ENCODE results near the gene TBC1D4.
"Not testable (repeated sequence)": the region's sequence is repeated elsewhere in the genome, so short reads cannot be mapped to it uniquely, and the experiment has no call there.

TBC1D4 gene

DNA sequence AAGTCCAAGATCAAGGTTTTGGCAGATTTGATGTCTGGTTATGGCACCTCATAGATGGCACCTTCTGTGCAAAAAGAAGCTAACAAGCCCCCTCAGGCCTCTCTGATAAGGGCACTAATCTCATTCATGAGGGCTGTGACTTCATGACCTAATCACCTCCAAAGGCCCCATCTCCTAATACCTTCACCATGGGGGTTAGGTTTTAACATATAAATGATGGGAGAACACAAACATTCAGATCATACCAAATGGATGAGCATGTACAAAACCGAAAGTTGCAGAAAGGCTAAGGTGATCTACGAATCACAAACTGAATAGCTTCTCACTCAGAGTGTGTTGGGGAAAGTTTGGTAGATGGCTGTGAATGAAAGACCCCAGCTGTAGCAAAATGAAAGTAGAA lies 217.4 kb downstream of the TBC1D4 start:
- Histone ChIP-seq H3K4me3 (ENCODE audit: low read depth, low read length) (no peak overlapping the region), H3K36me3 (ENCODE audit: control insufficient read depth, insufficient read depth, low read length) (no peaks in the 10 kb centered on the region), H3K4me1 (ENCODE audit: control insufficient read depth, insufficient read depth, low read length) (0 out of 2 replicates have a peak, but pooled peaks cover 4% of the 10 kb centered on the region), H3K27me3 (ENCODE audit: control insufficient read depth, insufficient read depth, low read length) (no peaks in the 10 kb centered on the region), H3K9me3 (ENCODE audit: control insufficient read depth, insufficient read depth, low read depth, low read length) (no peaks in the 10 kb centered on the region), H3K27ac (ENCODE audit: low read depth, low read length) (no peak overlapping the region), H3K9ac (ENCODE audit: low read length) (no peak overlapping the region)

DNA sequence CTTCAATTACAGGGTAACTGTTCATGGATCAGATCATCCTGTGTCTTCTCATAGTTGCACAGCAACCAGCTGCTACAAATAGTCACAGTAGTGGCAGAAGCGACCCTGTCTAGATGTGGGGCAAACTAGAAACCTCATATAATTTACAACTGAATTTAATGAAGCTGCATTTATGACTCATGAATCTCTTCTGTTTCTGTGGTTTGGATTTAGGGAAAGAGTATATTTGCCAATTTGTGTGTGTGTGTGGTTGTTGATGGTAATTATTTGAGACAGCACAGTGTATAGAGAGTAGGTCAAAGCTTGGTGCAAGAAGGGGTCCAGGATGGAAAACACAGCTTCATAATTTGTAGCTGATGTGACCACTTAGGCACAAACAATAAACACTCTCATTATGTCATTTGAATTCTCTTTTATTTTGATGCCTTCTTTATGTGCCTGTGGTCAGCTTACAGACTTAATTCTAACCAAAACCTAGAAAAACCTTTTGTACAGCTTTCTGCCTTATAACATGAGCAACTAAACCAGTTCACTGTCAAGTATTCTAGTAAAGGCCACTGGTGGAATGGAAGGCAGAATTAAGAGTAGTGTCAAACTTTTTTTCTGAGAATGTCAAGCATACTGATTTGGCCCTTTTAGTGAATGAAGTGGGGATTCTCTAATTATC lies 218.1 kb downstream of the TBC1D4 start:
- H3K27ac ChIP-seq (ENCODE audit: low read depth, low read length): no peak overlapping the region
- H3K27me3 ChIP-seq (ENCODE audit: control insufficient read depth, insufficient read depth, low read length): no peaks in the 10 kb centered on the region

DNA sequence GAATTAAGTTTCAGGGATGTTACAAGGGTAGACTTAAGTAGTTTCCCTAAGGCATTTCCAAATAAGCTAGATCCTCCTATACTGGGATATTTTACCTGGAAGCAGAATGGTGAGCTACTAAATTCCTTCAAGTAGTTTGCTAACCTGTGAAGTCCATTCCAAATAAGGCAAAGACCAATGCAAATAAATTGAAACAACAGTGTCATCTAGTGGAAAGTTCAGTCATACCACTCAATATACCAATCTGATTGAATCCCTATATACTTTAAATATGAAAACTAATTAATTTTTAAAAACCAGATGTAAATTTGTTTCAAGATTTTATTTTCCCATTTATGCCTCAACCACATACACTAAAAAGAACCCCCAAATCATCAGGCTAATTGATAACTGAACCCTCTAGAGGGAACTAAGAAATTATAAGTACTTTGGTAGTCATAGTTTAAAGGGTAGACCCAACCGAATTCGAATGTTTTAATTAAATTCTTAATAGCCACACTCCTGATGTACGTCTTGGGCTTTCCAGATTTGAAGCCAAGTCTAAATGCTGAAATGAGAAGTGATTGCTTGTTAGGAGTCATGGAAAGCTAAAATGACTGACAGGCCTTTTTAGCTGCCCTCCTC lies 223.7 kb downstream of the TBC1D4 start:
- H3K27ac ChIP-seq (ENCODE audit: low read depth, low read length): no peak overlapping the region
- no peak overlapping the region for H3K9ac ChIP-seq (ENCODE audit: low read length)
- no peaks in the 10 kb centered on the region for H3K9me3 ChIP-seq (ENCODE audit: control insufficient read depth, insufficient read depth, low read depth, low read length)
- H3K4me3 ChIP-seq (ENCODE audit: low read depth, low read length): no peak overlapping the region
- no peaks in the 10 kb centered on the region for H3K36me3 ChIP-seq (ENCODE audit: control insufficient read depth, insufficient read depth, low read length)
- no peaks in the 10 kb centered on the region for H3K4me1 ChIP-seq (ENCODE audit: control insufficient read depth, insufficient read depth, low read length)
- no peaks in the 10 kb centered on the region for H3K27me3 ChIP-seq (ENCODE audit: control insufficient read depth, insufficient read depth, low read length)

More for the DNA sequence above, 218.1 kb downstream of the TBC1D4 start:
- H3K9ac ChIP-seq (ENCODE audit: low read length): no peak overlapping the region
- 0 out of 2 replicates have a peak, but pooled peaks cover 4% of the 10 kb centered on the region for H3K4me1 ChIP-seq (ENCODE audit: control insufficient read depth, insufficient read depth, low read length)
- no peak overlapping the region for H3K4me3 ChIP-seq (ENCODE audit: low read depth, low read length)
- H3K36me3 ChIP-seq (ENCODE audit: control insufficient read depth, insufficient read depth, low read length): no peaks in the 10 kb centered on the region
- no peaks in the 10 kb centered on the region for H3K9me3 ChIP-seq (ENCODE audit: control insufficient read depth, insufficient read depth, low read depth, low read length)

DNA sequence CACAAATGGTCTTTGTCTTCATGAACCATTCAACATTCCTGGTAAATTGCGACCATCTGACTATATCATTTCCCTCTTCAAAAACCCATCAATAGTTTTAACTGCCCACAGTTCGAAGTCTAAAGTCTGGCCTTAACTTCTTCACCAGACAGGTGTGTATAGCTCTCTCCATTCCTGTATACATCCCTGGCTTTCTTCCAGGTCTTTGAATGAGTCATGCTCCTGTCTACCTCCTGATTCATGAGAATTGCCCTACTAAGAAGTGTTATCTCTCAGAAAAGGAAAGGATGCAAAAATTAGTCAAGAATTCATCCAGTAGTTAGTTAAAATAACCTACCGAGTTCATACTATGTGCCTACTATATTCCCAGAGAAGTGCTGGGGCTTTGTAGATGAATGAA lies 225.0 kb downstream of the TBC1D4 start:
- Histone ChIP-seq H3K9me3 (ENCODE audit: control insufficient read depth, insufficient read depth, low read depth, low read length) (no peaks in the 10 kb centered on the region), H3K27ac (ENCODE audit: low read depth, low read length) (no peak overlapping the region), H3K9ac (ENCODE audit: low read length) (no peak overlapping the region), H3K27me3 (ENCODE audit: control insufficient read depth, insufficient read depth, low read length) (no peaks in the 10 kb centered on the region), H3K4me1 (ENCODE audit: control insufficient read depth, insufficient read depth, low read length) (no peaks in the 10 kb centered on the region), H3K4me3 (ENCODE audit: low read depth, low read length) (no peak overlapping the region), H3K36me3 (ENCODE audit: control insufficient read depth, insufficient read depth, low read length) (no peaks in the 10 kb centered on the region)

DNA sequence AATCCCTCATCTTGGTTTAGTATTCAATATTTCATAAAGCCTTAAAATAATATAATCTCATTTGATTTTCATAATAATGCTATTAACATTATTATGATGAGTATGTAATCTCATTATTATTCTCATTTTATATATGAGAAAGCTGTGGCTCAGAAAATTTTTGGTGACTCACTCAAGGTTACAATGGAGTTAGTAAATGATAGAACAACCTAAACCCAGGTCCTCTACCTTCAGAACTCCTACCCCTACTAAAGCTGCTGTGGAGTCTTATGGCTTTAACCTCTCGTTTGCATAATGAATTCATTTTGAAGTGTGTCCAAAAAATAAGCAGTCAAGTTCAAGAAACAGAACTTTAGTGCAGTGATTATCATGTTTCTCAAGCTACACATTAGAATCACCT lies 226.3 kb downstream of the TBC1D4 start:
- Histone ChIP-seq H3K27ac (ENCODE audit: low read depth, low read length) (no peak overlapping the region), H3K9ac (ENCODE audit: low read length) (no peak overlapping the region)

DNA sequence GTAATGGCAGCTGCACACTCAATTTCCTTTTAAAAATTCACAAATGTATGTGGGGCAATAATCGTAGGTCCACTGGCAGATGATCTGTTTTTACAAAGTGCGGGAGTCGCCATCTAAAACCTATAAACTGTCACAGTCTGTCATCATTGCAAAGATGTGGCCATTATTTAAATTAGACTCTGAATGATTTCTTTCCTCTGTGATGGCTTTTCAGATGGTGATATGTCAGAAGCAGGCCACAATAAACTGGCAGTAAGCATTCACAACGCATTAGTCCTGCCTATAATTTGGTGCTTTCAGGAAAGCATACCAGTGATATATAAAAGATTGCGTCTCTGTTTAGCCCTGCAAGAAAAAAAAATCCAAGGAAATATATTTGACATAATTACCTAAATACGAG lies 226.8 kb downstream of the TBC1D4 start:
- no peaks in the 10 kb centered on the region for H3K9me3 ChIP-seq (ENCODE audit: control insufficient read depth, insufficient read depth, low read depth, low read length)
- no peaks in the 10 kb centered on the region for H3K4me1 ChIP-seq (ENCODE audit: control insufficient read depth, insufficient read depth, low read length)
- no peak overlapping the region for H3K9ac ChIP-seq (ENCODE audit: low read length)
- H3K36me3 ChIP-seq (ENCODE audit: control insufficient read depth, insufficient read depth, low read length): no peaks in the 10 kb centered on the region
- H3K4me3 ChIP-seq (ENCODE audit: low read depth, low read length): no peak overlapping the region
- no peaks in the 10 kb centered on the region for H3K27me3 ChIP-seq (ENCODE audit: control insufficient read depth, insufficient read depth, low read length)
- no peak overlapping the region for H3K27ac ChIP-seq (ENCODE audit: low read depth, low read length)

More for the DNA sequence above, 226.3 kb downstream of the TBC1D4 start:
- no peaks in the 10 kb centered on the region for H3K4me1 ChIP-seq (ENCODE audit: control insufficient read depth, insufficient read depth, low read length)
- no peaks in the 10 kb centered on the region for H3K9me3 ChIP-seq (ENCODE audit: control insufficient read depth, insufficient read depth, low read depth, low read length)
- H3K27me3 ChIP-seq (ENCODE audit: control insufficient read depth, insufficient read depth, low read length): no peaks in the 10 kb centered on the region
- no peaks in the 10 kb centered on the region for H3K36me3 ChIP-seq (ENCODE audit: control insufficient read depth, insufficient read depth, low read length)
- no peak overlapping the region for H3K4me3 ChIP-seq (ENCODE audit: low read depth, low read length)

DNA sequence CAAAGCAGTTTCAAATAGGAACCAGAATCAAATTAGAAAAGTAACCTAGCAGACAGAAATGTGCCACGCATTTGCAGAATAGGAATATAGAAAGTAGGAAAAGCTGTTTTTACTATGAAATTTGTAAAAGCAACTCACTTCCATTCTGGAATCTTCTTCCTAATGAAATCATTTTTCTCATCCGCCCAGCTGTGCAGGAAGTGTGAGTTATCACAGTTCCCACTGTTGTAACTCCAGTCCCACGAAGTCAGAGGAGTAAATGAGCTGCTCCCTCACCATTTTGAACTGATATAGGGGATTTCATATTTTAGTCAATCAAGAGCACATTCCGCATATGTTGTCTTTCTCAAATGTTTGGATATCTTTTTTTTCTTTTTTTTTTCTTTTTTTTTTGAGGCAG lies 230.8 kb downstream of the TBC1D4 start:
- H3K27ac ChIP-seq (ENCODE audit: low read depth, low read length): no peak overlapping the region
- H3K9ac ChIP-seq (ENCODE audit: low read length): no peak overlapping the region
- H3K4me1 ChIP-seq (ENCODE audit: control insufficient read depth, insufficient read depth, low read length): no peaks in the 10 kb centered on the region
- no peak overlapping the region for H3K4me3 ChIP-seq (ENCODE audit: low read depth, low read length)
- no peaks in the 10 kb centered on the region for H3K27me3 ChIP-seq (ENCODE audit: control insufficient read depth, insufficient read depth, low read length)
- H3K36me3 ChIP-seq (ENCODE audit: control insufficient read depth, insufficient read depth, low read length): no peaks in the 10 kb centered on the region
- peaks cover 7% of the 10 kb centered on the region; the same call in 1 of the 2 replicates for H3K9me3 ChIP-seq (ENCODE audit: control insufficient read depth, insufficient read depth, low read depth, low read length)

DNA sequence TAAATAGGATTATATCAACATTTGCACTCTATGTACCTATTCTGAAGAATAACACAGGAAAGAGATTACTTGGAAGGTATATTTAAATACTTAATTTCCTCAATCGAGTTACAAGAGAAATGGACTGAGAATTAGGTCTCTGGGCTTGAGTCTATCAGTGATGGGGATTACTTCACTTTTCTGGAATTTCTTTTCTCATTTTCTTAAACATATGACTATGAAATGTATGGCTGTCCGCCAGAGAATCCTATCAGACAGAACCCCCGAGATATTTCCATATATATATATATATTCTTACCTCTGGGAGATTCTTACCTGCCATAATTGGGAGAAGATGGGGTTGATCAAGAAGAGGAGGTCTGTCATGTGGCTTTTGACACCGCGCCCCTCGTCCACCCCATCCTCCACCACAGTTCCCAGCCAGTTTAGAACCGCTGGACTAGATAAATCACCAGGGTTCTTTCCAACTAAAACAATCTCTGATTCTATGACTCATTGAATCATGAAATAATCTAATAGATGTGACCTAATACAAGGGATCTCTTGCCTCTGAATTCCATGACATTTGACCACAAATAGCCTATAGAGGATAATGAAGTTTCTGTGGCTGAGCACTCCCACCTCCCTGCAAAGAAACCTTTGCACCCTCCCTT lies 231.3 kb downstream of the TBC1D4 start:
- H3K27me3 ChIP-seq (ENCODE audit: control insufficient read depth, insufficient read depth, low read length): no peaks in the 10 kb centered on the region
- no peak overlapping the region for H3K4me3 ChIP-seq (ENCODE audit: low read depth, low read length)

DNA sequence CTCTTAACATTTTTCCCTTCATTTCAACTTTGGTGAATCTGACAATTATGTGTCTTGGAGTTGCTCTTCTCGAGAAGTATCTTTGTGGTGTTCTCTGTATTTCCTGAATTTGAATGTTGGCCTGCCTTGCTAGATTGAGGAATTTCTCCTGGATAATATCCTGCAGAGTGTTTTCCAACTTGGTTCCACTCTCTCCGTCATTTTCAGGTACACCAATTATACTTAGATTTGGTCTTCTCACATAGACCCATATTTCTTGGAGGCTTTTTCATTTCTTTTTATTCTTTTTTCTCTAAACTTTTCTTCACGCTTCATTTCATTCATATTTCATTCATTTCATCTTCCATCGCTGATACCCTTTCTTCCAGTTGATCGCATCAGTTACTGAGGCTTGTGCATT lies 236.4 kb downstream of the TBC1D4 start:
- H3K9ac ChIP-seq (ENCODE audit: low read length); H3K27me3 ChIP-seq (ENCODE audit: control insufficient read depth, insufficient read depth, low read length); H3K36me3 ChIP-seq (ENCODE audit: control insufficient read depth, insufficient read depth, low read length); H3K9me3 ChIP-seq (ENCODE audit: control insufficient read depth, insufficient read depth, low read depth, low read length); H3K4me1 ChIP-seq (ENCODE audit: control insufficient read depth, insufficient read depth, low read length); H3K4me3 ChIP-seq (ENCODE audit: low read depth, low read length); H3K27ac ChIP-seq (ENCODE audit: low read depth, low read length): not testable (repeated sequence)

More for the DNA sequence above, 231.3 kb downstream of the TBC1D4 start:
- Histone ChIP-seq H3K9ac (ENCODE audit: low read length) (no peak overlapping the region), H3K27ac (ENCODE audit: low read depth, low read length) (no peak overlapping the region), H3K36me3 (ENCODE audit: control insufficient read depth, insufficient read depth, low read length) (no peaks in the 10 kb centered on the region), H3K4me1 (ENCODE audit: control insufficient read depth, insufficient read depth, low read length) (no peaks in the 10 kb centered on the region), H3K9me3 (ENCODE audit: control insufficient read depth, insufficient read depth, low read depth, low read length) (peaks cover 7% of the 10 kb centered on the region; the same call in 1 of the 2 replicates)

DNA sequence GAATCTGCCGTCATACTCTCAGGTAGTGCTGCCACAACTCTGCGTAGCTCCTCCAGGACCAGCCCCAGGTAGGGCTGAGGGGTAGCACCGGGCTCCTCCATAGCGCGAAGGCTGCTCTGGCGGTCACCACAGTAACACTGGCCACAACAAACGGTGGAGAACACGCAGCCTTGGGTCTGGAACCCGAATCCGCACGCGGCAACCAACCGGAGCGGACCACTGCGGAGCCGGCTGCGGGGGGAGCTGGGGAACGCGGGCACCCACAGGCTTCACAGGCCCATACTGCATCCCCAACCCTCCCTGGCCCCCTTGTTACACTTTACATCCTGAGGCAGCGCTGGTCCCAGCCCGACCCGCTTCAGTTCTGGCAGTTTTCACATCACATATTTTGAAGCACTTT lies 241.7 kb downstream of the TBC1D4 start:
- H3K27ac ChIP-seq (ENCODE audit: low read depth, low read length); H3K4me3 ChIP-seq (ENCODE audit: low read depth, low read length); H3K27me3 ChIP-seq (ENCODE audit: control insufficient read depth, insufficient read depth, low read length); H3K9ac ChIP-seq (ENCODE audit: low read length); H3K36me3 ChIP-seq (ENCODE audit: control insufficient read depth, insufficient read depth, low read length); H3K4me1 ChIP-seq (ENCODE audit: control insufficient read depth, insufficient read depth, low read length); H3K9me3 ChIP-seq (ENCODE audit: control insufficient read depth, insufficient read depth, low read depth, low read length): not testable (repeated sequence)

DNA sequence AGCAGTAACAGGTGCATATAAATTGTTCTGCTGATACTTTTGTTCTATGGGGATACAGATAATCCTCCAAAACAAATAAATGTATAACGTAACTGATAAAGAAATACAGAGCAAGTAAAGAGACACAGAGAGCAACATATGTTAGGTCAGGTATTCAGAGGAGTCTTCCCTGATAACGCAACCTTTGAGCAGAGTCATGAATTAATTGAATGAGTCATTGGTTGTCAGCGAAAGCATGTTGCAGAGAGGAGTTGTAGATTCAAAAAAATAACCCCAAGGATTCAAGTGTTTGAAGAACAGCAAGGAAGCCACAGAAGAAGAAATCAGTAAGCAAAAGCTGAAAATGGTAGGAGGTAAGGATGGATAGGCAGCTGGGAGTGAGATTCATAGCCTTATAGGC lies 245.2 kb downstream of the TBC1D4 start:
- Histone ChIP-seq H3K36me3 (ENCODE audit: control insufficient read depth, insufficient read depth, low read length) (no peaks in the 10 kb centered on the region), H3K27me3 (ENCODE audit: control insufficient read depth, insufficient read depth, low read length) (no peaks in the 10 kb centered on the region), H3K4me3 (ENCODE audit: low read depth, low read length) (no peak overlapping the region), H3K27ac (ENCODE audit: low read depth, low read length) (no peak overlapping the region), H3K9me3 (ENCODE audit: control insufficient read depth, insufficient read depth, low read depth, low read length) (no peaks in the 10 kb centered on the region), H3K4me1 (ENCODE audit: control insufficient read depth, insufficient read depth, low read length) (no peaks in the 10 kb centered on the region), H3K9ac (ENCODE audit: low read length) (no peak overlapping the region)
